HepG2 (cell line): Measurements from ENCODE around the gene GABRR2. TPM values are rescaled to one million over a fixed set of nuclear protein-coding genes. Genes with fewer than 3 reads are reported as not detected.

Experiments
- ATAC-seq: fragments of 200-7000 bp; cut with Tn5 transposase; 3 replicates; pipeline ENCODE4 v1.9.1; 2020; ENCODE audit warnings: mild to moderate bottlenecking, moderate library complexity
- BruUV-seq: library from RNA; stranded (reverse); fragments of 400-500 nt; replicated peaks from 2 replicates; lab custom pipeline; 2021; lab: Mats Ljungman, UMichigan
- CTCF ChIA-PET: fragments of 300-600 bp; formaldehyde crosslinking; extraction: SDS; loops from one replicate; lab custom pipeline; 2021; ENCODE audit warnings: low total read pairs, inconsistent platforms, low intra/inter-chr PET ratio; lab: Yijun Ruan, JAX
- POLR2A ChIA-PET: fragments of 350-600 bp; sonication (Branson Sonifier 250); formaldehyde crosslinking; loops from one replicate; lab custom pipeline; 2020; ENCODE audit warnings: antibody characterized with exemption, inconsistent platforms; lab: Yijun Ruan, JAX
- DNase-seq: peaks from one replicate; pipeline ENCODE4 v3.0.0-alpha.2; 2015; ENCODE audit warnings: low spot score
- FAIRE-seq: peaks from 3 replicates; lab custom pipeline; 2011; peaks lifted over from hg19 to GRCh38; lab: Jason Lieb, UNC
- H2AFZ ChIP-seq: one replicate; pipeline ENCODE4 v1.6.1; 2011; ENCODE audit warnings: low read length, inconsistent platforms
- H3K27ac ChIP-seq: fragments of 300-600 bp; 3 replicates; pipeline ENCODE4 v1.8.0; 2011; ENCODE audit warnings: mixed run types, mild to moderate bottlenecking, mixed read lengths, low read length, inconsistent platforms; ENCODE audit not compliant: insufficient read depth; ENCODE audit errors: extremely low read length
- H3K27me3 ChIP-seq, 2 experiments: fragments of 200-600 bp in 1 of 2; 2 replicates in 1 of 2; 3 replicates in 1 of 2; pipeline versions ENCODE4 v1.6.0 to v1.8.0; 2011; ENCODE audit warnings: low read length in 2 of 2, mild to moderate bottlenecking in 2 of 2, moderate library complexity in 2 of 2, inconsistent platforms in 1 of 2; ENCODE audit not compliant: insufficient read depth in 2 of 2, control insufficient read depth in 1 of 2
- H3K36me3 ChIP-seq, 2 experiments: fragments of 200-600 bp in 1 of 2; replicated peaks in 1 of 2; 2 replicates in 1 of 2; 3 replicates in 1 of 2; pipeline versions ENCODE4 v1.5.1 to v1.8.0; 2011; ENCODE audit warnings: low read length in 2 of 2, inconsistent platforms in 1 of 2; ENCODE audit not compliant: insufficient read depth in 2 of 2, control insufficient read depth in 1 of 2
- H3K4me1 ChIP-seq: 2 replicates; pipeline ENCODE4 v1.5.1; 2012; ENCODE audit warnings: low read length, inconsistent platforms; ENCODE audit not compliant: insufficient read depth
- H3K4me2 ChIP-seq: 2 replicates; pipeline ENCODE4 v1.6.0; 2011; ENCODE audit warnings: low read depth, low read length, inconsistent platforms
- H3K4me3 ChIP-seq, 3 experiments: fragments of 200-600 bp in 1 of 3; sonication (generic), shearing (Covaris generic) in 1 of 3; replicated peaks in 1 of 3; 2 replicates each; pipeline ENCODE4 v1.5.1; 2011 to 2016; ENCODE audit warnings: low read length in 3 of 3, inconsistent platforms in 2 of 3, low read depth in 2 of 3, mild to moderate bottlenecking in 2 of 3, control low read depth in 1 of 3, mixed read lengths in 1 of 3; ENCODE audit not compliant: insufficient read depth in 1 of 3
- H3K79me2 ChIP-seq: one replicate; pipeline ENCODE4 v1.6.1; 2011; ENCODE audit warnings: low read length, inconsistent platforms; ENCODE audit not compliant: insufficient read depth
- H3K9ac ChIP-seq: 2 replicates; pipeline ENCODE4 v1.6.0; 2011; ENCODE audit warnings: mild to moderate bottlenecking, low read depth, low read length, inconsistent platforms; ENCODE audit not compliant: insufficient read depth
- H3K9me3 ChIP-seq: 2 replicates; pipeline ENCODE4 v1.5.1; 2012; ENCODE audit warnings: mild to moderate bottlenecking, low read length
- H4K20me1 ChIP-seq: 2 replicates; pipeline ENCODE4 v1.6.0; 2011; ENCODE audit warnings: inconsistent platforms, mild to moderate bottlenecking, low read length, moderate library complexity; ENCODE audit not compliant: insufficient read depth
- E2F2 ChIP-seq: sonication (generic); formaldehyde crosslinking; IDR thresholded peaks from 2 replicates; pipeline ENCODE4 v1.4.0; 2020; ENCODE audit warnings: missing genetic modification reagents, borderline replicate concordance
- NR0B2 ChIP-seq: sonication (generic); formaldehyde crosslinking; IDR thresholded peaks from 2 replicates; pipeline ENCODE4 v1.4.0; 2020; ENCODE audit warnings: mild to moderate bottlenecking, missing genetic modification reagents
- NR2F2 ChIP-seq: IDR thresholded peaks from 2 replicates; pipeline ENCODE4 v1.6.1; 2012; ENCODE audit warnings: low read depth, inconsistent platforms, borderline replicate concordance
- TBP ChIP-seq: sonication (generic); formaldehyde crosslinking; IDR thresholded peaks from 2 replicates; pipeline ENCODE4 v1.5.0; 2020; ENCODE audit warnings: missing genetic modification reagents
- ZBTB1 ChIP-seq: sonication (generic); formaldehyde crosslinking; IDR thresholded peaks from 2 replicates; pipeline ENCODE4 v1.4.0; 2020; ENCODE audit warnings: missing genetic modification reagents, borderline replicate concordance
- ZMYM2 ChIP-seq: sonication (generic); formaldehyde crosslinking; IDR thresholded peaks from 2 replicates; pipeline ENCODE4 v1.8.0; 2022; ENCODE audit warnings: mild to moderate bottlenecking, missing genetic modification reagents
- ZNF280B ChIP-seq: sonication (generic); formaldehyde crosslinking; IDR thresholded peaks from 2 replicates; pipeline ENCODE4 v1.5.0; 2020; ENCODE audit warnings: missing genetic modification reagents, mild to moderate bottlenecking, borderline replicate concordance
- ZNF296 ChIP-seq: sonication (generic); formaldehyde crosslinking; conservative IDR thresholded peaks from 2 replicates; pipeline ENCODE4 v1.5.0; 2020; ENCODE audit warnings: mild to moderate bottlenecking, missing genetic modification reagents
- ZNF576 ChIP-seq: sonication (generic); formaldehyde crosslinking; IDR thresholded peaks from 2 replicates; pipeline ENCODE4 v1.4.0; 2020; ENCODE audit warnings: mild to moderate bottlenecking, missing genetic modification reagents
- ZNF660 ChIP-seq: sonication (generic); formaldehyde crosslinking; IDR thresholded peaks from 2 replicates; pipeline ENCODE4 v1.5.1; 2020; ENCODE audit warnings: mild to moderate bottlenecking, low read depth, missing genetic modification reagents, borderline replicate concordance
- ZNF713 ChIP-seq: sonication (generic); formaldehyde crosslinking; IDR thresholded peaks from 2 replicates; pipeline ENCODE4 v1.4.0; 2020; ENCODE audit warnings: mild to moderate bottlenecking, missing genetic modification reagents
- ZNF749 ChIP-seq: sonication (generic); formaldehyde crosslinking; IDR thresholded peaks from 2 replicates; pipeline ENCODE4 v1.8.0; 2022; ENCODE audit warnings: mild to moderate bottlenecking, missing genetic modification reagents, moderate library complexity, borderline replicate concordance
- WGBS: methylation state at CpG from one replicate; pipeline ENCODE4 v1.1.6; 2017; ENCODE audit warnings: low lambda C conversion rate; 5-methylcytosine and 5-hydroxymethylcytosine counted together
- in situ Hi-C: cut with HindIII; loops from 2 replicates; pipeline ENCODE4 v1.10.0; 2017; ENCODE audit warnings: low pct_unique_long_range_greater_than_20kb; ENCODE audit not compliant: extremely low pct_ligation_motif_present
- intact Hi-C: fragments of 100-400 bp; cut with micrococcal nuclease; formaldehyde crosslinking; loops from one replicate; pipeline ENCODE4 v1.10.0; 2022; ENCODE audit not compliant: unreplicated experiment
- polyA plus RNA-seq, 8 experiments: library from polyadenylated mRNA; depleted of rRNA in 3 of 8; stranded (reverse) in 7 of 8; unstranded in 1 of 8; fragments of >200 nt; fragmentation: Illumina TruSeq in 4 of 8; extraction: Trizol in 4 of 8; gene quantifications; 2 replicates each; pipeline versions ENCODE4 v1.2.1 to v1.2.3, GENCODE V29; 2011 to 2016; ENCODE audit warnings: low read depth in 4 of 8, missing spikeins in 1 of 8, mixed read lengths in 1 of 8; ENCODE audit not compliant: insufficient read depth in 1 of 8
- total RNA-seq, 5 experiments: library from RNA; depleted of rRNA; stranded (reverse); fragments of >200 nt; fragmentation: Illumina TruSeq; extraction: Trizol; gene quantifications; 2 replicates each; pipeline ENCODE4 v1.2.3, GENCODE V29; 2016; ENCODE audit warnings: low read depth in 1 of 5

The GABRR2 gene
- total and polyA plus RNA-seq, 2 of the 13 experiments (the other 11 are each of a cell fraction or from before 2014, with no cell fraction given): 0.13 TPM; not detected in 1

GRCh38 chr6:89357390-89357789 is 42.3 kb upstream of the GABRR2 start (continued):
- no peak for TF ChIP-seq ZNF749

- ATAC-seq: no peak
- H3K36me3 ChIP-seq: no peaks in the 10 kb centered on the region
- no peak for DNase-seq
- no peaks in the 10 kb centered on the region for H3K9me3 ChIP-seq
- FAIRE-seq: no peak
- intact Hi-C loops (no loop called here), in situ Hi-C loops (no loop called here)
- 2% methylated on average over 1 of the region's 1 CpG for WGBS
- no peak overlapping the region for H2AFZ ChIP-seq
- no peak for TF ChIP-seq ZNF296 (CRISPR knock-in tag)
- no peak for TF ChIP-seq ZBTB1 (CRISPR knock-in tag)
- no peak for TF ChIP-seq E2F2 (CRISPR knock-in tag)
- TF ChIP-seq ZNF576 (CRISPR knock-in tag): no peak
- TF ChIP-seq ZMYM2: no peak
- no peak for TF ChIP-seq ZNF713 (CRISPR knock-in tag)
- no peak for TF ChIP-seq ZNF660 (CRISPR knock-in tag)
- TF ChIP-seq TBP (CRISPR knock-in tag): no peak
- TF ChIP-seq ZNF280B (CRISPR knock-in tag): no peak
- no peak for TF ChIP-seq NR2F2
- TF ChIP-seq NR0B2 (CRISPR knock-in tag): no peak
- ChIA-PET CTCF (no interaction called here), POLR2A (no interaction called here)
- H4K20me1 ChIP-seq: no peaks in the 10 kb centered on the region
- no peak overlapping the region for H3K4me3 ChIP-seq
- no peak overlapping the region for H3K27ac ChIP-seq
- peaks cover 15% of the 10 kb centered on the region for H3K4me1 ChIP-seq
- H3K4me2 ChIP-seq: no peak overlapping the region
- no peak overlapping the region for H3K9ac ChIP-seq
- H3K27me3 ChIP-seq: no peaks in the 10 kb centered on the region
- no TSS peak for BruUV-seq
- H3K79me2 ChIP-seq: peaks cover 4% of the 10 kb centered on the region
These were observed 41.6 kb upstream of the GABRR2 start for GRCh38 chr6:89356642-89357170.
